ENCODE results near the gene PCAT7. TPM values are rescaled to one million over a fixed set of nuclear protein-coding genes. Genes with fewer than 3 reads are reported as not detected.

Gene PCAT7
- total and polyA plus RNA-seq, 3 donors from 2014 or later = 4.3 to 9.2 (median 5.4) TPM

GRCh38 chr9:94599102-94599501 is 44.2 kb downstream of the PCAT7 start:
- intact Hi-C loops (cut with DNase I; ENCODE audit: low total_unique reads) = no loop called here
- Histone ChIP-seq H3K27me3 (no peaks in the 10 kb centered on the region), H3K4me1 (no peaks in the 10 kb centered on the region), H3K36me3 (ENCODE audit: low read depth, missing control alignments) (no peaks in the 10 kb centered on the region), H3K4me3 (no peak overlapping the region), H3K27ac (no peak overlapping the region), H3K9me3 (no peaks in the 10 kb centered on the region)
- no peak for TF ChIP-seq CTCF (IDR thresholded peaks at IDR 0.05)
- TF ChIP-seq POLR2A (IDR thresholded peaks at IDR 0.05) = no peak
- 78 to 81% methylated on average over 5 to 7 of the region's 7 CpGs for WGBS, 2 donors
- DNase-seq = no peak

- intact Hi-C loops (cut with DNase I; ENCODE audit: low total_unique reads) = no loop called here
- DNase-seq = no peak
- H3K36me3 ChIP-seq (ENCODE audit: low read depth, missing control alignments) = no peaks in the 10 kb centered on the region
- no peak overlapping the region for H3K27ac ChIP-seq
- TF ChIP-seq POLR2A (IDR thresholded peaks at IDR 0.05) (no peak), CTCF (IDR thresholded peaks at IDR 0.05) (no peak)
- 90% methylated on average over 8 of the region's 8 CpGs for WGBS, 2 donors
- no peaks in the 10 kb centered on the region for H3K4me1 ChIP-seq
- H3K27me3 ChIP-seq = no peaks in the 10 kb centered on the region
- no peaks in the 10 kb centered on the region for H3K9me3 ChIP-seq
- no peak overlapping the region for H3K4me3 ChIP-seq
These were observed 45.4 kb downstream of the PCAT7 start for GRCh38 chr9:94600258-94600657.

DNA sequence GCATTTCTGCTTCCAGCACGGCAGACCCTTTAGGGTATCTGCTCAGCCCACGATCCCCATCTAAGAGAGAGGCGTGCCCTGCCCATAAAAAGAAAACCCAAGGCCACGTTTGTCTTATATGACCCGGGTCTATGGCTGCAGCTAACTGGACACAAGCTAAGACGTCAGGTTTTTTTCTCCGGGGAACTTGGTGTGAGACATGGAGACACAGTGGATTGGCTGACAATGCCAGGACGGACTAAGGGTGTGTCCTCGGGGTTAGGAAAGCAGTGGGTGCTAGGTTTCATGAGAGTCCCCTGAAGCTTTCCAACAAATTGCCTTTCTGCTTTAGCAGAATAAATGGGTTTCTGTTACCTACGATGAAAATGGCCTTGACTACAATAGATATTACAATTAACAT is 45.8 kb downstream of the PCAT7 start:
- WGBS, 2 donors = 67 to 72% methylated on average over 10 of the region's 10 CpGs
- intact Hi-C loops (cut with DNase I; ENCODE audit: low total_unique reads) = no loop called here
- Histone ChIP-seq H3K27ac (no peak overlapping the region), H3K4me3 (no peak overlapping the region), H3K4me1 (no peaks in the 10 kb centered on the region), H3K27me3 (no peaks in the 10 kb centered on the region), H3K9me3 (no peaks in the 10 kb centered on the region), H3K36me3 (ENCODE audit: low read depth, missing control alignments) (no peaks in the 10 kb centered on the region)
- TF ChIP-seq CTCF (IDR thresholded peaks at IDR 0.05) (no peak), POLR2A (IDR thresholded peaks at IDR 0.05) (no peak)
- no peak for DNase-seq

DNA sequence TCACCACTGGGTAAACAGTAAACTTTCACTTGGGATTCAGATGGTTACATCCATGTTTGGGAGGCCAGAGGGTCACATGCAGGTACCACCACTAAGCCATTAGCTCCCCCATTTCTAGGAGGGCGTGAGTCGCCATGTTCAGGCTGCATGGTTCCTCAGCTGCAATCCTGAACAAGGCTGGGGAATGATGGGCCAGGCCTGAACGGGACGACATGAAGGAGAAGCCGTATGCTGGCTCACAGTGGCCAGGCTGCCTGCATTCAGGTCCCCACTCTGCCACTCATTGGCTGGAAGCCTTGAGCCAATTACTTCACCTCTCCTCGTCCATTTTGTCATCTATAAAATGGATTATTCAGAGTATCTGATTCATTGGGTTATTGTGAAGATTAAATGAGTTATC is 47.8 kb downstream of the PCAT7 start:
- Histone ChIP-seq H3K9me3 (no peaks in the 10 kb centered on the region), H3K27me3 (no peaks in the 10 kb centered on the region), H3K4me3 (no peak overlapping the region), H3K27ac (no peak overlapping the region), H3K4me1 (no peaks in the 10 kb centered on the region), H3K36me3 (ENCODE audit: low read depth, missing control alignments) (no peaks in the 10 kb centered on the region)
- no peak for DNase-seq
- TF ChIP-seq POLR2A (IDR thresholded peaks at IDR 0.05) = no peak
- no peak for TF ChIP-seq CTCF (IDR thresholded peaks at IDR 0.05)
- 82 to 89% methylated on average over 6 of the region's 6 CpGs for WGBS, 2 donors
- intact Hi-C loops (cut with DNase I; ENCODE audit: low total_unique reads) = no loop called here

DNA sequence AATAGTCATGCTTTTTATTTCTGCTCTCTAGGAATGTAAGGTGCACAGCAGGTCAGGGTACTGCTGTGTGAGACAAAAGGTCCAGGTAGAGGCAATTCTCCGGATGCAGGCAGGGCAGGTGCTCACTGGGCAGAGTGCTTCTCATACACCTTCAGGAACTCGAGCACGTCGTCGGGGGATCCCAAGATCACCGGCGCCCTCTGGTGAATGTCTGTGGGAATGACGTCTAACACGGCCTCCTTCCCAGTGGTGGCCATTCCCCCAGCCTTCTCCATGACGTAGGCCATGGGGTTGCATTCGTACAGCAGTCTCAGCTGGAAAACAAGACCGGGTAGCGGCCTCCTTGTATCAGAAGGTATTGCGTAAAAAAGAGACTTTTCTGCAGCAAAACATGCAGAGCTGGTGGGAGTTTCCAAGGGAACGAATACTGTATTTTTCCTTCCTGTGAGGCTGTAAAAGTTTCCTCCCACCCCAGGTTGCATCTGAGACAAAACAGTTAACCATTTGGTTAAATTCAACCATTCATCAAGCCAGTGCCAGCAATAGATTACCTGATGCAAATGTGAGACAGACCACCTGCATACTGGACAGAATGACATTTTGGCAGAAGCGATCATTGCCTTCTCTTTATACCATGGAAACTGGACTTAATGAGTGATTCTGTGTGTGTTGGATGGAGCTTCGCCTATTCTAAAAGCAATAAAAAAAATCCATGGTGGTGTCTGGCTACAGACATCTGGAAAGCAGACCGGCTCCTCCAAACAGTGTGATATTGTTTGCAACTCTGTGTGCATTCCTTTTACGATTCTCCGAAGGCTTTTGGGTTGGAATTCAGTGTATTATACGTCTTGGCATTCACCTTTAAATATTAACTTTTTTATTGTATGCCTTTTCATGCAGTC is 48.6 kb downstream of the PCAT7 start:
- no peak overlapping the region for H3K27ac ChIP-seq

More for the DNA sequence above, 48.6 kb downstream of the PCAT7 start:
- H3K4me3 ChIP-seq = no peak overlapping the region
- no peaks in the 10 kb centered on the region for H3K36me3 ChIP-seq (ENCODE audit: low read depth, missing control alignments)
- 37 to 42% methylated on average over 20 to 21 of the region's 21 CpGs for WGBS, 2 donors
- no peaks in the 10 kb centered on the region for H3K9me3 ChIP-seq
- H3K4me1 ChIP-seq = no peaks in the 10 kb centered on the region
- peak; percentile 81 for DNase-seq
- intact Hi-C loops (cut with DNase I; ENCODE audit: low total_unique reads) = no loop called here
- H3K27me3 ChIP-seq = no peaks in the 10 kb centered on the region
- TF ChIP-seq POLR2A (IDR thresholded peaks at IDR 0.05) = no peak
- TF ChIP-seq CTCF (IDR thresholded peaks at IDR 0.05) = peak; percentile 46 to 53 (median 49)
